WTC11 (cell line): ENCODE measurements around the gene PDXK.

ENCODE experiments used
- CREM ChIP-seq: sonication (generic); formaldehyde crosslinking; IDR thresholded peaks from 2 replicates; pipeline ENCODE4 v1.8.1; 2022; ENCODE audit warnings: mild to moderate bottlenecking, missing genetic modification reagents, moderate library complexity
- E2F1 ChIP-seq: sonication (generic); formaldehyde crosslinking; IDR thresholded peaks from 2 replicates; pipeline ENCODE4 v1.8.0; 2022; ENCODE audit warnings: mild to moderate bottlenecking, missing genetic modification reagents
- MYBL2 ChIP-seq: sonication (generic); formaldehyde crosslinking; IDR thresholded peaks from 2 replicates; pipeline ENCODE4 v1.8.1; 2023; ENCODE audit warnings: mild to moderate bottlenecking, moderate library complexity, missing genetic modification reagents
- USF1 ChIP-seq: sonication (generic); formaldehyde crosslinking; IDR thresholded peaks from 2 replicates; pipeline ENCODE4 v1.8.0; 2022; ENCODE audit warnings: mild to moderate bottlenecking, missing genetic modification reagents
- TF ChIP-seq, protein P1 (sequence below): fragments of 200-600 bp; IDR thresholded peaks from 2 replicates; pipeline ENCODE4 v1.8.0; 2022; ENCODE audit warnings: antibody characterized with exemption
- TF ChIP-seq, protein P2 (sequence below): sonication (generic); formaldehyde crosslinking; IDR thresholded peaks from 2 replicates; pipeline ENCODE4 v1.8.0; 2022; ENCODE audit warnings: mild to moderate bottlenecking, missing genetic modification reagents

GRCh38 chr21:43797925-43798715, 79.2 kb downstream of the PDXK start:
- TF ChIP-seq USF1 (CRISPR knock-in tag) (no peak), CREM (CRISPR knock-in tag) (no peak), E2F1 (CRISPR knock-in tag) (no peak), MYBL2 (CRISPR knock-in tag) (no peak)
- TF ChIP-seq, protein P1, sequence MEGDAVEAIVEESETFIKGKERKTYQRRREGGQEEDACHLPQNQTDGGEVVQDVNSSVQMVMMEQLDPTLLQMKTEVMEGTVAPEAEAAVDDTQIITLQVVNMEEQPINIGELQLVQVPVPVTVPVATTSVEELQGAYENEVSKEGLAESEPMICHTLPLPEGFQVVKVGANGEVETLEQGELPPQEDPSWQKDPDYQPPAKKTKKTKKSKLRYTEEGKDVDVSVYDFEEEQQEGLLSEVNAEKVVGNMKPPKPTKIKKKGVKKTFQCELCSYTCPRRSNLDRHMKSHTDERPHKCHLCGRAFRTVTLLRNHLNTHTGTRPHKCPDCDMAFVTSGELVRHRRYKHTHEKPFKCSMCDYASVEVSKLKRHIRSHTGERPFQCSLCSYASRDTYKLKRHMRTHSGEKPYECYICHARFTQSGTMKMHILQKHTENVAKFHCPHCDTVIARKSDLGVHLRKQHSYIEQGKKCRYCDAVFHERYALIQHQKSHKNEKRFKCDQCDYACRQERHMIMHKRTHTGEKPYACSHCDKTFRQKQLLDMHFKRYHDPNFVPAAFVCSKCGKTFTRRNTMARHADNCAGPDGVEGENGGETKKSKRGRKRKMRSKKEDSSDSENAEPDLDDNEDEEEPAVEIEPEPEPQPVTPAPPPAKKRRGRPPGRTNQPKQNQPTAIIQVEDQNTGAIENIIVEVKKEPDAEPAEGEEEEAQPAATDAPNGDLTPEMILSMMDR, result no peak
- TF ChIP-seq, protein P2, sequence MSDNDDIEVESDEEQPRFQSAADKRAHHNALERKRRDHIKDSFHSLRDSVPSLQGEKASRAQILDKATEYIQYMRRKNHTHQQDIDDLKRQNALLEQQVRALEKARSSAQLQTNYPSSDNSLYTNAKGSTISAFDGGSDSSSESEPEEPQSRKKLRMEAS (CRISPR knock-in tag), result no peak
